ENCODE measurements around the gene OSBP.
"Not testable (repeated sequence)": the region's sequence is repeated elsewhere in the genome, so short reads cannot be mapped to it uniquely, and the experiment has no call there.

OSBP gene

GRCh38 chr11:59552844-59553243, 62.7 kb downstream of the OSBP start:
- no peak for DNase-seq

- no peak for DNase-seq
Observed at GRCh38 chr11:59551659-59552521, 63.7 kb downstream of the OSBP start.

- DNase-seq: peak; percentile 76
Observed at GRCh38 chr11:59550842-59551658, 64.5 kb downstream of the OSBP start.

- DNase-seq: peak; percentile 85
Observed at GRCh38 chr11:59550368-59550841, 65.2 kb downstream of the OSBP start.

GRCh38 chr11:59548309-59548656, 67.3 kb downstream of the OSBP start:
- DNase-seq: no peak

DNA sequence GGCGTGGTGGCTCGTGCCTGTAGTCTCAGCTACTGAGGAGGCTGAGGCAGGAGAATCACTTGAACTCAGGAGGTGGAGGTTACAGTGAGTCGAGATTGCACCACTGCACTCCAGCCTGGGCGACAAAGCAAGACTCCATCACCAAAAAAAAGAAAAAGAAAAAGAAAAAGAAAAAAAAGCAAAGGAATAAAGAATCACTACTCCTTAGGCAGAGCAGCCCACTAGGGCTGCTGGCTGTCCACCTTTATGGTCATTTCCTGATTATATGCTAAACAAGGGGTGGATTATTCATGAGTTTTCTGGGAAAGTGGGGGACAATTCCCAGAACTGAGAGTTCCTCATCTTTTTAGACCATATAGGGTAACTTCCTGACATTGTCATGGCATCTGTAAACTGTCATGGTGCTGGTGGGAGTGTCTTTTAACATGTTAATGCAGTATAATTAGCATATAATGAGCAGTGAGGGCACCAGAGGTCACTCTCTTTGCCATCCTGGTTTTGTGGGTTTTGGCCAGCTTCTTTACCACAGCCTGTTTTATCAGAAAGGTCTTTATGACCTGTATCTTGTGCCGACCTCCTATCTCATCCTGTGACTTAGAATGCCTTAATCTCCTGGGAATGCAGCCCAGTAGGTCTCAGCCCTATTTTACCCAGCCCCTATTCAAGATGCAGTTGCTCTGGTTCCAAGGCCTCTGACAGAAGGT, 67.8 kb downstream of the OSBP start:
- not testable (repeated sequence) for DNase-seq

DNA sequence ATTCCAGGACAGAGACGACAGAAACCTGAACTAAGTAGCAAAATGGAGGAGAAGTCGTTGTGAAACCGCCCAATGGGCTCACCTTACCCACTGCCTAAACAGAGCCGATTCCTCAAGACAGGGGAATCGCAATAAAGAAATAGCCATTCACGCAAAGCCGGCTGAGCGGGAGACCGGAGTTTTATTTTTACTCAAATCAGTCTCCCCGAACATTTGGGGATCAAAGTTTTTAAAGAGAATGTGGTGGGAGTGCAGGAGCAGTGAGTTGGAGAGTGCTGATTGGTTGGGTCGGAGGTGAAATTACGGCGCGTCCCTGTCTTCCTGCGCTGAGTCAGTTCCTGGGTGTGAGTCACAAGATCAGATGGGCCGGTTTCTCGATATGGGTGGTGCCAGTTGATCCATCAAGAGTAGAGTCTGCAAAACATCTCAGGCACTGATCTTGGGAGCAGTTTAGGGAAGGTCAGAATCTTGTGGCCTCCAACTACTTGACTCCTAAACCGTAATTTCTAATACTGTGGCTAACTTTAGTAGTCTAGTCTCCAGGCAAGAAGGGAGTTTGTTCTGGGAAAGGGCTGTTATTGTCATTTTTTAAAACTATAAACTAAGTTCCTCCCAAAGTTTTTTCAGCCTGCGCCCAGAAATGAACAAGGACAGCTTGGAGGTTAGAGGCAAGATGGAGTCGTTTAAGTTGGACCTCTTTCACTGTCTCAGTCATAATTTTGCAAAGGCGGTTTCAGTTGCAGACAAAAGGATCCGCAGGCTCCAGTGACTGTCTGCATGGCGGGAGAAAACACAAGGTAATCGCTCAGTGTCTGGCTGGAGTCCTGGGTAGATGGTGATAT, 70.2 kb downstream of the OSBP start:
- DNase-seq: no peak

DNA sequence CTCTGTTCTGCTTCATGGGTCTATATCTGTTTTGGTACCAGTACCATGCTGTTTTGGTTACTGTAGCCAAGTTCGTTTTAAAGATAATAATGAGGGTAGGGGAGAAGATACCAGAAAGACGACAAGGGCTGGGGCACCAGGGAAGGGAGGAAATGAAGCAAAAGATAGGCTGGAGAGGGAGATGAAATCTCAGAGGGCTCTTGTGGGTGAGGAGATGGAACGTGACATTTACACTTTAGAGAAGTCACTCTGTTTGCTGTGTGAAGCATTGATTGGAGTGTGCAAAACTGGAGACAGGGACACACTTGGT, 70.8 kb downstream of the OSBP start:
- no peak for DNase-seq

GRCh38 chr11:59543713-59544112, 71.9 kb downstream of the OSBP start:
- DNase-seq: not testable (repeated sequence)

DNA sequence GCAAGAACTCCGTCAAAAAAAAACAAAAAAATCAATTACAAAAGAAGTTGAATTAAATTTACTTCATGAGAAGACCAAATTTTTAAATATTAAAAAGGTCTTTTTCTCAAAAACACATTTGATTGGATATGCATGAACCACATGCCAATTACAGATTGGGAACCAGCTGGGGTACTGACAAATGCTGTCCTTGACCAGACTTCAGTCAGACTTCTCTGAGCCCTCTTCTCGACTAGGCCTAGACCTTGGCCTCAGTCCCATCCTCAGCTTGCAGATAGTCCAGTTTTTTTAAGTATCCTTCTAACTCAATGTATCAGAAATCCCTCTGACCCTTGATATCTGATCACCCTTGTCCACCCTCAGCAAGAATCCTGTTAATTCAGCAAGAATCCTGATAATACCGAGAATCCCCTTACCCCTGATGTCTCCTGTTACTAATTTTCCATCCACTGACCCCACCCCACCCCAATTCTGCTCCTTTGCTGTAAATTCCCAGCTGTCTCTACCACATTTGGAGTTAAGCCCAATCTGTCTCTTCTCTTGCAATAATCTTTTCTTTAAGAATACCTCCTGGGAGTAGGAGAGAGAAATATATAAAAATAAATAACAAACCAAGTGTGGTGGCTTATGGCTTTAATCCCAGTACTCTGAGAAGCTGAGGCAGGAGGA, 73.3 kb downstream of the OSBP start:
- DNase-seq: no peak

GRCh38 chr11:59534676-59535075, 80.9 kb downstream of the OSBP start:
- DNase-seq: no peak

- no peak for DNase-seq
Observed at GRCh38 chr11:59532620-59533019, 83.0 kb downstream of the OSBP start.

GRCh38 chr11:59528711-59529110, 86.9 kb downstream of the OSBP start:
- no peak for DNase-seq
